ENCODE results near the gene VASN.

- no peak for TF ChIP-seq CTCF (IDR thresholded peaks at IDR 0.05; ENCODE audit: low read length)
- no peak for TF ChIP-seq EZH2 (IDR thresholded peaks at IDR 0.05; ENCODE audit: borderline replicate concordance, low read length)
Observed at GRCh38 chr16:4347765-4348509, 23.7 kb upstream of the VASN start.
